IMR-90 (cell line): Measurements from ENCODE around the gene FTSJ3. TPM values are rescaled to one million over a fixed set of nuclear protein-coding genes. Genes with fewer than 3 reads are reported as not detected.

Source experiments
- ATAC-seq: fragments of 200-7000 bp; cut with Tn5 transposase; 2 replicates; pipeline ENCODE4 v1.9.1; 2020; ENCODE audit warnings: low read depth, mild to moderate bottlenecking, moderate library complexity
- BruUV-seq: library from RNA; stranded (reverse); fragments of 400-500 nt; replicated peaks from 2 replicates; lab custom pipeline; 2021; lab: Mats Ljungman, UMichigan
- CTCF ChIA-PET: fragments of 300-600 bp; formaldehyde crosslinking; extraction: SDS; loops from one replicate; lab custom pipeline; 2021; ENCODE audit warnings: antibody characterized with exemption; lab: Yijun Ruan, JAX
- POLR2A ChIA-PET: fragments of 300-600 bp; sonication (Branson Sonifier 250); formaldehyde crosslinking; loops from one replicate; lab custom pipeline; 2022; ENCODE audit warnings: antibody characterized with exemption; ENCODE audit not compliant: unreplicated experiment; lab: Charles Lee
- DNase-seq: peaks from one replicate; pipeline ENCODE4 v3.0.0; 2013
- H2AFZ ChIP-seq: replicated peaks from 2 replicates; pipeline ENCODE3; 2013; ENCODE audit warnings: low read length, mild to moderate bottlenecking; ENCODE audit not compliant: poor library complexity
- H2AK5ac ChIP-seq: 2 replicates; pipeline ENCODE4 v1.6.1; 2013; ENCODE audit warnings: low read depth, low read length, inconsistent platforms
- H2AK9ac ChIP-seq: replicated peaks from 2 replicates; pipeline ENCODE3; 2013; ENCODE audit warnings: mild to moderate bottlenecking, low read depth, low read length, moderate library complexity; ENCODE audit not compliant: poor library complexity
- H2BK120ac ChIP-seq: 2 replicates; pipeline ENCODE4 v1.6.1; 2013; ENCODE audit warnings: low read depth, low read length, inconsistent platforms
- H2BK15ac ChIP-seq: 3 replicates; pipeline ENCODE4 v1.6.1; 2013; ENCODE audit warnings: low read depth, low read length, inconsistent platforms
- H2BK20ac ChIP-seq: 2 replicates; pipeline ENCODE4 v1.6.1; 2013; ENCODE audit warnings: low read depth, mild to moderate bottlenecking, inconsistent platforms, low read length, moderate library complexity
- H2BK5ac ChIP-seq: 2 replicates; pipeline ENCODE4 v1.6.1; 2013; ENCODE audit warnings: mild to moderate bottlenecking, low read depth, low read length, inconsistent platforms; ENCODE audit not compliant: poor library complexity, severe bottlenecking
- H3K14ac ChIP-seq: replicated peaks from 2 replicates; pipeline ENCODE4 v1.6.1; 2013; ENCODE audit warnings: low read depth, low read length, inconsistent platforms
- H3K18ac ChIP-seq: 2 replicates; pipeline ENCODE4 v1.6.1; 2013; ENCODE audit warnings: low read depth, low read length, control low read depth
- H3K23ac ChIP-seq: 2 replicates; pipeline ENCODE4 v1.6.1; 2013; ENCODE audit warnings: low read depth, low read length, inconsistent platforms
- H3K27ac ChIP-seq: 2 replicates; pipeline ENCODE4 v1.5.1; 2013; ENCODE audit warnings: mild to moderate bottlenecking, control low read depth, low read length; ENCODE audit not compliant: insufficient read depth
- H3K27me3 ChIP-seq: 2 replicates; pipeline ENCODE4 v1.6.1; 2013; ENCODE audit warnings: low read length; ENCODE audit not compliant: control insufficient read depth, insufficient read depth
- H3K36me3 ChIP-seq: 2 replicates; pipeline ENCODE4 v1.6.1; 2013; ENCODE audit warnings: low read length, mixed read lengths; ENCODE audit not compliant: control insufficient read depth, insufficient read depth
- H3K4ac ChIP-seq: 2 replicates; pipeline ENCODE4 v1.6.1; 2013; ENCODE audit warnings: low read depth, low read length, inconsistent platforms
- H3K4me1 ChIP-seq: 2 replicates; pipeline ENCODE4 v1.6.1; 2013; ENCODE audit warnings: low read length, mixed read lengths; ENCODE audit not compliant: control insufficient read depth, insufficient read depth
- H3K4me2 ChIP-seq: 2 replicates; pipeline ENCODE4 v1.6.1; 2013; ENCODE audit warnings: low read depth, mild to moderate bottlenecking, control low read depth, low read length, moderate library complexity
- H3K4me3 ChIP-seq: 2 replicates; pipeline ENCODE4 v1.5.1; 2013; ENCODE audit warnings: low read depth, mild to moderate bottlenecking, control low read depth, low read length, moderate library complexity; ENCODE audit not compliant: insufficient read depth
- H3K56ac ChIP-seq: 2 replicates; pipeline ENCODE4 v1.6.1; 2013; ENCODE audit warnings: low read length, inconsistent platforms; ENCODE audit not compliant: insufficient read depth; ENCODE audit errors: extremely low read depth
- H3K79me1 ChIP-seq, 2 experiments: 2 replicates each; pipeline ENCODE4 v1.6.1; 2013; ENCODE audit warnings: low read length in 2 of 2, inconsistent platforms in 1 of 2, low read depth in 1 of 2
- H3K9ac ChIP-seq: 2 replicates; pipeline ENCODE4 v1.6.1; 2013; ENCODE audit warnings: low read depth, low read length, control low read depth
- H3K9me1 ChIP-seq: 2 replicates; pipeline ENCODE4 v1.6.1; 2013; ENCODE audit warnings: low read length, inconsistent platforms; ENCODE audit not compliant: insufficient read depth
- H3K9me3 ChIP-seq: 2 replicates; pipeline ENCODE4 v1.6.1; 2013; ENCODE audit warnings: low read length; ENCODE audit not compliant: control insufficient read depth, insufficient read depth
- H4K20me1 ChIP-seq: 2 replicates; pipeline ENCODE4 v1.6.1; 2013; ENCODE audit warnings: low read length, inconsistent platforms; ENCODE audit not compliant: insufficient read depth
- H4K5ac ChIP-seq: 2 replicates; pipeline ENCODE4 v1.6.1; 2013; ENCODE audit warnings: mild to moderate bottlenecking, low read depth, low read length, control low read depth
- H4K8ac ChIP-seq, 2 experiments: 2 replicates each; pipeline ENCODE4 v1.6.1; 2013; ENCODE audit warnings: low read depth in 2 of 2, low read length in 2 of 2, control low read depth in 1 of 2, inconsistent platforms in 1 of 2
- H4K91ac ChIP-seq: 2 replicates; pipeline ENCODE4 v1.6.1; 2013; ENCODE audit warnings: low read depth, low read length, inconsistent platforms; ENCODE audit not compliant: insufficient read depth
- BHLHE40 ChIP-seq: fragments of 150-350 bp; IDR thresholded peaks from 2 replicates; pipeline ENCODE4 v1.6.1; 2016; ENCODE audit warnings: mild to moderate bottlenecking, low read depth, low read length
- CHD1 ChIP-seq: IDR thresholded peaks from 2 replicates; pipeline ENCODE4 v1.6.1; 2012; ENCODE audit warnings: low read depth, low read length, improper control_type of control experiment
- FOS ChIP-seq: fragments of 150-350 bp; IDR thresholded peaks from 2 replicates; pipeline ENCODE4 v1.6.1; 2016; ENCODE audit warnings: low read depth, low read length
- MAFK ChIP-seq: IDR thresholded peaks from 2 replicates; pipeline ENCODE4 v1.6.1; 2012; ENCODE audit warnings: low read depth, low read length, improper control_type of control experiment
- MAZ ChIP-seq: IDR thresholded peaks from 2 replicates; pipeline ENCODE4 v1.6.1; 2012; ENCODE audit warnings: low read depth, mild to moderate bottlenecking, low read length, improper control_type of control experiment, moderate library complexity, borderline replicate concordance
- MXI1 ChIP-seq: IDR thresholded peaks from 2 replicates; pipeline ENCODE4 v1.6.1; 2012; ENCODE audit warnings: low read depth, mild to moderate bottlenecking, low read length, moderate library complexity, borderline replicate concordance
- RFX5 ChIP-seq: IDR thresholded peaks from 2 replicates; pipeline ENCODE4 v1.8.0; 2012; ENCODE audit warnings: low read depth, mild to moderate bottlenecking, low read length, moderate library complexity
- USF2 ChIP-seq: fragments of 150-350 bp; IDR thresholded peaks from 2 replicates; pipeline ENCODE4 v1.6.1; 2017; ENCODE audit warnings: mild to moderate bottlenecking, antibody characterized with exemption, low read length, low read depth
- WGBS, 2 experiments: methylation state at CpG; one replicate each; pipeline versions ENCODE4 v1.1.5 to v1.1.7; 2013; ENCODE audit warnings: missing lambda C conversion rate in 2 of 2; ENCODE audit not compliant: insufficient read length in 1 of 2; ENCODE audit errors: extremely low coverage in 2 of 2; 5-methylcytosine and 5-hydroxymethylcytosine counted together
- dilution Hi-C: fragments of 300-500 bp; cut with HindIII; formaldehyde crosslinking; loops from one replicate; pipeline ENCODE4 v1.14.3; 2018; ENCODE audit warnings: low sequenced_read_pairs; ENCODE audit not compliant: unreplicated experiment
- in situ Hi-C: fragments of 300-500 bp; cut with MboI; formaldehyde crosslinking; loops from 3 replicates; pipeline ENCODE4 v1.14.3; 2019; ENCODE audit warnings: low sequenced_read_pairs, inconsistent platforms, mixed read lengths
- intact Hi-C: fragments of 100-400 bp; cut with micrococcal nuclease; formaldehyde crosslinking; loops from 2 replicates; pipeline ENCODE4 v1.10.0; 2022
- polyA plus RNA-seq, 3 experiments: library from polyadenylated mRNA; depleted of rRNA; stranded (reverse); fragments of >200 nt; gene quantifications; 2 replicates each; pipeline ENCODE4 v1.2.3, GENCODE V29; 2012; ENCODE audit warnings: low replicate concordance in 1 of 3
- total RNA-seq: library from RNA; depleted of rRNA; stranded (reverse); fragments of >200 nt; gene quantifications from 2 replicates; pipeline ENCODE4 v1.2.3, GENCODE V29; 2012

FTSJ3 gene
- total and polyA plus RNA-seq, 2 of the 4 experiments (the other 2 are of a cell fraction), result 51.3 to 68.1 TPM

- Histone ChIP-seq H3K4ac (no peak overlapping the region), H3K56ac (no peak overlapping the region), H3K4me3 (no peak overlapping the region), H3K4me2 (no peak overlapping the region), H3K18ac (no peak overlapping the region), H3K23ac (no peak overlapping the region), H4K91ac (no peak overlapping the region), H3K9me3 (no peaks in the 10 kb centered on the region), H2BK15ac (no peak overlapping the region), H3K4me1 (peaks cover 7% of the 10 kb centered on the region), H3K9ac (no peak overlapping the region), H2AK9ac (peak overlapping the region; percentile 82), H3K79me1 (peaks cover 21 to 79% of the 10 kb centered on the region in 2 experiments), H3K27me3 (no peaks in the 10 kb centered on the region), H4K5ac (no peak overlapping the region), H4K20me1 (peaks cover 51% of the 10 kb centered on the region), H3K9me1 (no peaks in the 10 kb centered on the region; the same call in 1 of the 2 replicates), H3K27ac (no peak overlapping the region), H2AFZ (no peak overlapping the region), H3K36me3 (peaks cover 71% of the 10 kb centered on the region), H4K8ac (no peak overlapping the region), H2BK120ac (no peak overlapping the region), H2BK5ac (peak overlapping the region; percentile 6), H2AK5ac (no peak overlapping the region), H2BK20ac (no peak overlapping the region), H3K14ac (no peak overlapping the region)
- no peak for TF ChIP-seq USF2
- no peak for TF ChIP-seq BHLHE40
- no peak for TF ChIP-seq RFX5
- no peak for TF ChIP-seq MAFK
- TF ChIP-seq CHD1, result no peak
- TF ChIP-seq MAZ, result no peak
- TF ChIP-seq FOS, result no peak
- no peak for TF ChIP-seq MXI1
- 92% methylated on average over 5 of the region's 15 CpGs; no CpG with 5 or more reads in 1 of the 2 experiments for WGBS, 2 experiments
- dilution Hi-C loops, result no loop called here
- ATAC-seq (no peak), DNase-seq (no peak)
- POLR2A ChIA-PET, result interaction anchor here (0.7 kb wide), 1 partner anchor 17 kb away, joined by 3 read pairs; no protein-coding TSS in a partner anchor
- intact Hi-C loops, result no loop called here
- CTCF ChIA-PET, result interaction anchor here (0.6 to 1.4 kb wide), 3 partner anchors 33 to 267 kb away, joined by 3 read pairs; no protein-coding TSS in a partner anchor
- in situ Hi-C loops, result no loop called here
- BruUV-seq, result no TSS peak
These were observed 6.4 kb upstream of the FTSJ3 start for GRCh38 chr17:63833741-63834373.
